Ectodermal cell (in vitro differentiated cells): Measurements from ENCODE around the gene ATP8A1.
"Not testable (repeated sequence)": the region's sequence is repeated elsewhere in the genome, so short reads cannot be mapped to it uniquely, and the experiment has no call there.

Source experiments
- H3K27ac ChIP-seq: 2 replicates; pipeline ENCODE4 v1.7.0; 2013; ENCODE audit warnings: mild to moderate bottlenecking, low read depth, low read length; ENCODE audit not compliant: insufficient read depth, poor library complexity, severe bottlenecking
- H3K27me3 ChIP-seq: 2 replicates; pipeline ENCODE4 v1.7.0; 2013; ENCODE audit warnings: mild to moderate bottlenecking, low read length; ENCODE audit not compliant: insufficient read depth, control insufficient read depth, poor library complexity, severe bottlenecking
- H3K36me3 ChIP-seq: one replicate; pipeline ENCODE4 v1.7.0; 2013; ENCODE audit warnings: low read length; ENCODE audit not compliant: control insufficient read depth, insufficient read depth
- H3K4me1 ChIP-seq: one replicate; pipeline ENCODE4 v1.7.0; 2013; ENCODE audit warnings: low read length; ENCODE audit not compliant: control insufficient read depth, insufficient read depth
- H3K4me3 ChIP-seq: 2 replicates; pipeline ENCODE4 v1.7.0; 2013; ENCODE audit warnings: low read depth, low read length, control low read depth; ENCODE audit not compliant: insufficient read depth
- H3K9me3 ChIP-seq: 2 replicates; pipeline ENCODE4 v1.7.0; 2013; ENCODE audit warnings: mild to moderate bottlenecking, low read length, moderate library complexity; ENCODE audit not compliant: control insufficient read depth
- WGBS, 2 experiments: methylation state at CpG; one replicate each; pipeline ENCODE4 v1.1.7; 2013; ENCODE audit warnings: missing lambda C conversion rate in 2 of 2; 5-methylcytosine and 5-hydroxymethylcytosine counted together

ATP8A1 gene

DNA sequence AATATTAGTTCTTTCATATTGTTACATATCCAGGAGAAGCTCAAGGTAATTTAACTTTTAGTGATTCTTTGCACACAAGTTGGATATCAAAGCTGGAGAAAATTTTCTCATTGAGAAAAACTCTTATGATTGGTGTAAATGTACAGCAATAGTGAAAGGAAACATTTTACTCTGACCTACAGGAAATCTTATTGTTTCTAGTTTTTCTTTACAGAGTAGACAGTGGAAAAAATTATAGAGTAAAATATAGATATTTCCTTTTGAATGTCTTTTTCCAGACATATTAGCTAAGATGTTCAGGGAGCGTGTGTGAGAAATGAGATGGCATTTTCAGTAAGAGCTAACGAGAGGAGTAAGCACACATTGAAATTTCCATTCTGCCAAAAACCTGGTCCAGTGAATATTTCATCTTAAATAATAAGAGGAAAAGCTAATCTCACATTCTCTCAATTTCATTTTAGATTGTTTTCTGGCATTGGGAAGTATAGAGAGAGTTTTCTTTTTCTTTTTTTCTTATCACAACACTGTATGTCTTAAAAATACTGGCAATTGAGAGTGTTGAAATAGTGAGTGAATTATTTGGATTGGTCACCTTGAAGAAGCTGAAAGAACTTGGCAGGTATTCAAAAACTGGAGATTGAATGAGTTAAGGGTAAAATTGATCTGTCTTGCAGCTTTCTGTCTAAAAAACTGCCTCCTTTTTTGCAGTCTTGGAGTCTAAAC, 15.6 kb upstream of the ATP8A1 start:
- 89% methylated on average over 2 of the region's 2 CpGs; no CpG with 5 or more reads in 1 of the 2 experiments for WGBS, 2 experiments
- Histone ChIP-seq H3K9me3 (no peaks in the 10 kb centered on the region), H3K27ac (no peak overlapping the region), H3K4me1 (no peaks in the 10 kb centered on the region), H3K4me3 (no peak overlapping the region), H3K36me3 (no peaks in the 10 kb centered on the region), H3K27me3 (no peaks in the 10 kb centered on the region)

- no peaks in the 10 kb centered on the region for H3K36me3 ChIP-seq
- 86 to 92% methylated on average over 3 to 4 of the region's 4 CpGs for WGBS, 2 experiments
These were observed 14.7 kb upstream of the ATP8A1 start for GRCh38 chr4:42671431-42672194.

GRCh38 chr4:42658261-42658660, 1.4 kb upstream of the ATP8A1 start:
- peaks cover 7% of the 10 kb centered on the region for H3K4me1 ChIP-seq
- WGBS, 2 experiments = 81 to 90% methylated on average over 2 of the region's 2 CpGs
- H3K27me3 ChIP-seq = no peaks in the 10 kb centered on the region
- no peaks in the 10 kb centered on the region for H3K36me3 ChIP-seq
- no peak overlapping the region for H3K27ac ChIP-seq
- H3K4me3 ChIP-seq = no peak overlapping the region
- H3K9me3 ChIP-seq = no peaks in the 10 kb centered on the region

More at GRCh38 chr4:42671431-42672194, 14.7 kb upstream of the ATP8A1 start:
- H3K9me3 ChIP-seq = no peaks in the 10 kb centered on the region
- H3K4me1 ChIP-seq = no peaks in the 10 kb centered on the region
- no peaks in the 10 kb centered on the region for H3K27me3 ChIP-seq
- H3K27ac ChIP-seq = no peak overlapping the region
- H3K4me3 ChIP-seq = no peak overlapping the region

GRCh38 chr4:42656679-42656943, 294 bp downstream of the ATP8A1 start:
- 0% methylated on average over 31 of the region's 31 CpGs for WGBS, 2 experiments
- no peaks in the 10 kb centered on the region for H3K27me3 ChIP-seq
- H3K36me3 ChIP-seq = no peaks in the 10 kb centered on the region
- no peaks in the 10 kb centered on the region for H3K9me3 ChIP-seq
- peaks cover 7% of the 10 kb centered on the region for H3K4me1 ChIP-seq
- peak overlapping the region; percentile 73 for H3K4me3 ChIP-seq
- no peak overlapping the region for H3K27ac ChIP-seq

DNA sequence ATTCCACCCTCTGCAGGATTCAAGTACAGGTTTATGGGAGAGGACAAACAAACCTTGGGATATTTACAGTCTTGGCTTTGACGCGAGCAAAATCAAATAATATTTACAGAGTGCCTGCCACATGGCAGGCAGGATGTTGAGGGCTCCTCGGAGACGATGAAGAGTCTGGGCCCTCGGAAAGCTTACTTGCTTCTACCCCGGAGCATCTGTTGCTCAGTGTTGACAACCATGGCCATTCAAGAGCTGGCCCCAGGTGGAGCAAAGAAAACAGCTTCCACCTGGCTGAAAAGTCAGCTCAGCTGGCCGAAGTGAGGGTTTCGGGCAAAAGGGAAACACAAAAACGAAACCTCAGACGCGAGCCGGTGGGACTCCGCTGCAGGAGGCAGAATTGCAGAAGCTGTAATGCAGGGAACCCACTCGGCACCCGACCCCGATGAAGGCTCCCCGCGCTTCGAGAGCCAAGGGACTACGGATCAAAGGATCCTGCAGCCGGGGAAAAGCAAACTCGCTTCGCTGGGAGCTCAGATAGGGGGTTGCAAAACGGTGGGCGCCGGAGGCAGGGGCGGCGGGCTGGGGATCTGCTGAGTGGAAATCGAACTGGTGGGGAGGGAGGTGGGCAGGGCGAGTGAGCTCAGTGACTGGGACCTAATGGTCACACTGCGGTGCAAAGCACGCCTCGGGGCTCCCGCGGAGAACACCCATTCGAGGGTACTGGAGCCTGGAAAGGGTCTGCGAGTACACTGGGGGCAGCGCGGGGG, 805 bp downstream of the ATP8A1 start:
- no peaks in the 10 kb centered on the region for H3K9me3 ChIP-seq
- H3K4me3 ChIP-seq = peak overlapping the region; percentile 73
- peaks cover 7% of the 10 kb centered on the region for H3K4me1 ChIP-seq
- WGBS, 2 experiments = 2% methylated on average over 39 of the region's 39 CpGs
- no peaks in the 10 kb centered on the region for H3K36me3 ChIP-seq
- H3K27ac ChIP-seq = no peak overlapping the region
- H3K27me3 ChIP-seq = no peaks in the 10 kb centered on the region

- no peak overlapping the region for H3K27ac ChIP-seq
- no peaks in the 10 kb centered on the region for H3K27me3 ChIP-seq
- WGBS, 2 experiments = 89 to 96% methylated on average over 1 of the region's 1 CpG
- H3K4me3 ChIP-seq = no peak overlapping the region
- peaks cover 7% of the 10 kb centered on the region for H3K4me1 ChIP-seq
- H3K9me3 ChIP-seq = no peaks in the 10 kb centered on the region
- H3K36me3 ChIP-seq = no peaks in the 10 kb centered on the region
These were observed 1.7 kb downstream of the ATP8A1 start for GRCh38 chr4:42655269-42655637.

GRCh38 chr4:42654631-42655268, 2.2 kb downstream of the ATP8A1 start:
- H3K9me3 ChIP-seq = no peaks in the 10 kb centered on the region
- no peaks in the 10 kb centered on the region for H3K36me3 ChIP-seq
- H3K4me1 ChIP-seq = peaks cover 7% of the 10 kb centered on the region
- 89 to 90% methylated on average over 2 of the region's 2 CpGs for WGBS, 2 experiments
- H3K4me3 ChIP-seq = no peak overlapping the region
- H3K27me3 ChIP-seq = no peaks in the 10 kb centered on the region
- no peak overlapping the region for H3K27ac ChIP-seq

DNA sequence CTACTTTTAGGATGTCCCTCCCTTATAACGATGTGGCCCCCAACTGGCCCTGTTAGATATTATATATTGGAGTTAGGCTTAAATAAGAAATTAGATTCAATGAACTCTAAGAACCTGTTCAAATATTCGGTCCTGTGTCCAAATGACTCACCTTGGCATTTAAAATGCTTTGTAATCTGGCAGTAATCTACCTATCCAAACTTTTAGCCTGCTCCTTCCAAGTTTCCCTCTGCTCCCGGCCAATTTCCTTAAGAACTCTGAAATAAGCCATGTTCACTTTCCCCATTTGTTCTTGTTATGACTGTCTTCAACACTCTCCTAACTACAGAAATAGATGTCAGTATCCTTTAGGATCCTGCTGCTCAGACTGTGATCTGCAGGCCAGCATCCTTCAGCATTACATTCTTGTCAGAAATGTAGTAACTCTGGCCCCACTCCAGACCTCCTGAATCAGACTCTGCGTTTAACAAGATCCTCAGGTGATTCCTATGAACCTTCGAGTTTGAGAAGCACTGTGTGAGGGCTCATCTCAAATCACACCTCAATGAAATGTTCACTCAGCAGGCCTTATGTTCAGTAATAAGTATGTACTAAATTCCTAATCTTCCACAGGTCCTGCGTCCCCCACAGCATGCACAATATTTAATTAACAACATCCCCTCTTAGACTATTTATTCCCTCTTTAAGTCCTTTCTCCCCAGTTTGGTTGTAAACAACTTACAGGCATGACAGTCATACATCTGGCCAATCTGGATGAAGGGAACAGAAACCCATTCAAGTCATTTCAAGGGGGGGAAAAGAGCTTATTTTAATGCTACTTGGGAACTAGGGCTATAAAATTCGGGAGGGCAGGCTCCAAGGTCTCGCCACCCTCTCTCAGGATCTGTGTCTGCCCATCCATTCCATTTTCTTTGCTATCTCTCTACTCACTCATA, 3.0 kb downstream of the ATP8A1 start:
- Histone ChIP-seq H3K27ac (no peak overlapping the region), H3K36me3 (no peaks in the 10 kb centered on the region), H3K9me3 (no peaks in the 10 kb centered on the region), H3K27me3 (no peaks in the 10 kb centered on the region), H3K4me1 (peaks cover 7% of the 10 kb centered on the region), H3K4me3 (no peak overlapping the region)
- WGBS, 2 experiments = 84 to 87% methylated on average over 7 to 8 of the region's 8 CpGs

- not testable (repeated sequence) for H3K27me3 ChIP-seq, H3K9me3 ChIP-seq, H3K36me3 ChIP-seq, H3K4me1 ChIP-seq, H3K27ac ChIP-seq, H3K4me3 ChIP-seq
- WGBS, 2 experiments = 95 to 97% methylated on average over 10 of the region's 10 CpGs
These were observed 4.2 kb downstream of the ATP8A1 start for GRCh38 chr4:42652529-42653231.
